ENCODE data around the gene C3orf70. TPM values are rescaled to one million over a fixed set of nuclear protein-coding genes. Genes with fewer than 3 reads are reported as not detected.

Gene C3orf70
- total and polyA plus RNA-seq, 8 donors = 0.22 to 0.90 (median 0.36) TPM

- H3K9me3 ChIP-seq = no peaks in the 10 kb centered on the region
- WGBS, 2 donors = 79 to 86% methylated on average over 2 of the region's 2 CpGs
- no peak for FAIRE-seq
- H3K27ac ChIP-seq = no peak overlapping the region
- DNase-seq = no peak
- H3K36me3 ChIP-seq = no peaks in the 10 kb centered on the region
- no peaks in the 10 kb centered on the region for H3K4me1 ChIP-seq
- no peaks in the 10 kb centered on the region for H3K27me3 ChIP-seq
- peak in 2 of 4 donors; percentile 25 to 56 for ATAC-seq
- TF ChIP-seq CTCF (IDR thresholded peaks at IDR 0.05) = no peak
- intact Hi-C loops (cut with DNase I) = no loop called here
- H3K4me3 ChIP-seq = no peak overlapping the region
Observed at GRCh38 chr3:185059766-185060165, 93.1 kb downstream of the C3orf70 start.

- WGBS, 2 donors = 58 to 62% methylated on average over 2 of the region's 2 CpGs
- intact Hi-C loops (cut with DNase I) = no loop called here
Observed at GRCh38 chr3:185058796-185059195, 94.1 kb downstream of the C3orf70 start.

GRCh38 chr3:185057829-185058228 lies 95.0 kb downstream of the C3orf70 start:
- Histone ChIP-seq H3K4me1 (no peaks in the 10 kb centered on the region), H3K27ac (no peak overlapping the region), H3K36me3 (no peaks in the 10 kb centered on the region), H3K9me3 (no peaks in the 10 kb centered on the region), H3K4me3 (no peak overlapping the region), H3K27me3 (no peaks in the 10 kb centered on the region)
- FAIRE-seq = no peak
- intact Hi-C loops (cut with DNase I) = no loop called here
- WGBS, 2 donors = 91 to 95% methylated on average over 1 of the region's 1 CpG
- no peak for DNase-seq
- no peak for ATAC-seq
- no peak for TF ChIP-seq CTCF (IDR thresholded peaks at IDR 0.05)

More at GRCh38 chr3:185058796-185059195, 94.1 kb downstream of the C3orf70 start:
- no peaks in the 10 kb centered on the region for H3K36me3 ChIP-seq
- FAIRE-seq = no peak
- no peak overlapping the region for H3K4me3 ChIP-seq
- H3K27ac ChIP-seq = no peak overlapping the region
- no peaks in the 10 kb centered on the region for H3K27me3 ChIP-seq
- no peak for DNase-seq
- no peak for TF ChIP-seq CTCF (IDR thresholded peaks at IDR 0.05)
- no peaks in the 10 kb centered on the region for H3K9me3 ChIP-seq
- peak in 1 of 4 donors; percentile 38 for ATAC-seq
- no peaks in the 10 kb centered on the region for H3K4me1 ChIP-seq

- DNase-seq = no peak
- no peak overlapping the region for H3K27ac ChIP-seq
- no peaks in the 10 kb centered on the region for H3K4me1 ChIP-seq
- H3K27me3 ChIP-seq = no peaks in the 10 kb centered on the region
- intact Hi-C loops (cut with DNase I) = no loop called here
- no peak for TF ChIP-seq CTCF (IDR thresholded peaks at IDR 0.05)
- WGBS, 2 donors = 86 to 92% methylated on average over 2 of the region's 2 CpGs
- FAIRE-seq = no peak
- no peak for ATAC-seq
- H3K9me3 ChIP-seq = no peaks in the 10 kb centered on the region
- H3K4me3 ChIP-seq = no peak overlapping the region
- H3K36me3 ChIP-seq = peaks cover 0 to 6% (median 0%) of the 10 kb centered on the region in 3 donors
Observed at GRCh38 chr3:185056908-185057307, 96.0 kb downstream of the C3orf70 start.

- Histone ChIP-seq H3K4me3 (no peak overlapping the region), H3K4me1 (no peaks in the 10 kb centered on the region), H3K36me3 (peaks cover 0 to 31% (median 4%) of the 10 kb centered on the region in 3 donors), H3K27ac (no peak overlapping the region), H3K27me3 (no peaks in the 10 kb centered on the region), H3K9me3 (no peaks in the 10 kb centered on the region)
- FAIRE-seq = no peak
- ATAC-seq = no peak
- TF ChIP-seq CTCF (IDR thresholded peaks at IDR 0.05) = no peak
- WGBS, 2 donors = 87 to 93% methylated on average over 6 of the region's 6 CpGs
- intact Hi-C loops (cut with DNase I) = no loop called here
- DNase-seq = no peak
Observed at GRCh38 chr3:185052631-185053030, 100.2 kb downstream of the C3orf70 start.
